Endothelial cell of umbilical vein (primary cell): ENCODE results near the gene MRE11. TPM values are rescaled to one million over a fixed set of nuclear protein-coding genes. Genes with fewer than 3 reads are reported as not detected.

Source experiments
- BruUV-seq: library from RNA; stranded (reverse); fragments of 400-500 nt; replicated peaks from 2 replicates; lab custom pipeline; 2021; lab: Mats Ljungman, UMichigan
- CTCF ChIA-PET: fragments of 300-600, 350-600 bp; sonication (Branson Sonifier 250); formaldehyde crosslinking; loops from one replicate; lab custom pipeline; 2021; ENCODE audit warnings: antibody characterized with exemption, inconsistent platforms; lab: Charles Lee
- POLR2A ChIA-PET: fragments of 300-600, 350-600 bp; sonication (Branson Sonifier 250); formaldehyde crosslinking; loops from one replicate; lab custom pipeline; 2021; ENCODE audit warnings: antibody characterized with exemption, inconsistent platforms; lab: Charles Lee
- DNase-seq: peaks from one replicate; pipeline ENCODE4 v3.0.0-alpha.2; 2011; ENCODE audit warnings: low read depth, low spot score
- FAIRE-seq: peaks from 2 replicates; lab custom pipeline; 2011; peaks lifted over from hg19 to GRCh38; lab: Jason Lieb, UNC
- H2AFZ ChIP-seq: 2 replicates; pipeline ENCODE4 v1.6.0; 2012; ENCODE audit warnings: low read depth, low read length, control low read depth, inconsistent platforms
- H3K27ac ChIP-seq: 2 replicates; pipeline ENCODE4 v1.5.1; 2011; ENCODE audit warnings: low read depth, mild to moderate bottlenecking, control low read depth, low read length, moderate library complexity; ENCODE audit not compliant: insufficient read depth
- H3K27me3 ChIP-seq, 2 experiments: 2 replicates each; pipeline versions ENCODE4 v1.6.0 to v1.6.1; 2011; ENCODE audit warnings: low read length in 2 of 2, mixed read lengths in 1 of 2; ENCODE audit not compliant: control insufficient read depth in 2 of 2, insufficient read depth in 2 of 2
- H3K36me3 ChIP-seq, 2 experiments: 2 replicates in 1 of 2; 3 replicates in 1 of 2; pipeline ENCODE4 v1.5.1; 2011; ENCODE audit warnings: low read length in 2 of 2, mild to moderate bottlenecking in 1 of 2, moderate library complexity in 1 of 2; ENCODE audit not compliant: control insufficient read depth in 2 of 2, insufficient read depth in 2 of 2; ENCODE audit errors: extremely low read depth in 1 of 2
- H3K4me1 ChIP-seq: 3 replicates; pipeline ENCODE4 v1.5.1; 2011; ENCODE audit warnings: mild to moderate bottlenecking, low read length; ENCODE audit not compliant: control insufficient read depth, insufficient read depth; ENCODE audit errors: extremely low read depth
- H3K4me2 ChIP-seq: 2 replicates; pipeline ENCODE4 v1.6.1; 2011; ENCODE audit warnings: low read length, control low read depth, mixed read lengths; ENCODE audit not compliant: insufficient read depth
- H3K4me3 ChIP-seq, 3 experiments: fragments of 200-600 bp in 1 of 3; sonication (generic), shearing (Covaris generic) in 1 of 3; replicated peaks in 1 of 3; 2 replicates each; pipeline ENCODE4 v1.5.1; 2011 to 2016; ENCODE audit warnings: control low read depth in 3 of 3, low read length in 3 of 3, mild to moderate bottlenecking in 2 of 3, inconsistent platforms in 1 of 3, low read depth in 1 of 3, moderate library complexity in 1 of 3; ENCODE audit not compliant: insufficient read depth in 1 of 3
- H3K79me2 ChIP-seq: 2 replicates; pipeline ENCODE4 v1.6.0; 2012; ENCODE audit warnings: low read length, inconsistent platforms; ENCODE audit not compliant: control insufficient read depth, insufficient read depth
- H3K9ac ChIP-seq: replicated peaks from 2 replicates; pipeline ENCODE3; 2011; ENCODE audit warnings: low read length, control low read depth; ENCODE audit not compliant: insufficient read depth; ENCODE audit errors: extremely low read depth
- H3K9me1 ChIP-seq: replicated peaks from 3 replicates; pipeline ENCODE4 v1.6.0; 2011; ENCODE audit warnings: mild to moderate bottlenecking, low read length; ENCODE audit not compliant: control insufficient read depth, insufficient read depth; ENCODE audit errors: extremely low read depth
- H3K9me3 ChIP-seq: replicated peaks from 2 replicates; pipeline ENCODE4 v1.5.1; 2012; ENCODE audit warnings: low read length, inconsistent platforms; ENCODE audit not compliant: control insufficient read depth, insufficient read depth
- H4K20me1 ChIP-seq: replicated peaks from 2 replicates; pipeline ENCODE3; 2011; ENCODE audit warnings: mild to moderate bottlenecking, low read length; ENCODE audit not compliant: control insufficient read depth, insufficient read depth; ENCODE audit errors: extremely low read depth
- CTCF ChIP-seq, 2 donors: IDR thresholded peaks; 1 replicate in 1 of 2; 2 replicates in 1 of 2; pipeline ENCODE4 v1.5.1; 2011; ENCODE audit warnings: low read length in 2 of 2, mild to moderate bottlenecking in 2 of 2, moderate library complexity in 2 of 2, control low read depth in 1 of 2, inconsistent platforms in 1 of 2, low read depth in 1 of 2; ENCODE audit not compliant: insufficient read depth in 1 of 2; ENCODE audit errors: extremely low read depth in 1 of 2
- EZH2 ChIP-seq: IDR thresholded peaks from 2 replicates; pipeline ENCODE4 v1.6.1; 2012; ENCODE audit warnings: borderline replicate concordance, low read depth, mild to moderate bottlenecking, moderate library complexity, low read length, inconsistent platforms; ENCODE audit not compliant: severe bottlenecking
- FOS ChIP-seq: IDR thresholded peaks from 2 replicates; pipeline ENCODE4 v1.6.1; 2011; ENCODE audit warnings: mild to moderate bottlenecking, low read length, moderate library complexity, borderline replicate concordance; ENCODE audit not compliant: insufficient read depth
- GATA2 ChIP-seq: IDR thresholded peaks from 2 replicates; pipeline ENCODE4 v1.7.0; 2011; ENCODE audit warnings: low read depth, mild to moderate bottlenecking, moderate library complexity, mixed read lengths, low read length; ENCODE audit not compliant: insufficient read length, insufficient read depth
- JUN ChIP-seq: IDR thresholded peaks from 2 replicates; pipeline ENCODE4 v1.6.1; 2011; ENCODE audit warnings: borderline replicate concordance, low read depth; ENCODE audit not compliant: insufficient read length, insufficient read depth
- MAX ChIP-seq: IDR thresholded peaks from 2 replicates; pipeline ENCODE4 v1.6.1; 2011; ENCODE audit not compliant: insufficient read depth, insufficient read length
- MYC ChIP-seq: IDR thresholded peaks from one replicate; pipeline ENCODE4 v1.6.1; 2011; ENCODE audit warnings: mild to moderate bottlenecking, low read depth, low read length
- POLR2A ChIP-seq: IDR thresholded peaks from 2 replicates; pipeline ENCODE4 v1.6.1; 2012; ENCODE audit warnings: low read depth, mild to moderate bottlenecking, control low read depth, low read length
- POLR2AphosphoS5 ChIP-seq: IDR thresholded peaks from 2 replicates; pipeline ENCODE4 v1.6.1; 2012; ENCODE audit warnings: low read depth, mild to moderate bottlenecking, control low read depth, low read length, moderate library complexity; ENCODE audit not compliant: insufficient read depth
- dilution Hi-C: fragments of 300-500 bp; cut with MboI; formaldehyde crosslinking; loops from one replicate; pipeline ENCODE4 v1.15.0; 2019; ENCODE audit warnings: low sequenced_read_pairs; ENCODE audit not compliant: extremely low pct_ligation_motif_present
- intact Hi-C: fragments of 100-400 bp; cut with micrococcal nuclease; formaldehyde crosslinking; loops from one replicate; pipeline ENCODE4 v1.10.0; 2022
- polyA plus RNA-seq, 4 experiments: library from polyadenylated mRNA; depleted of rRNA in 3 of 4; stranded (reverse) in 3 of 4; unstranded in 1 of 4; fragments of >200 nt; gene quantifications; 2 replicates each; pipeline versions ENCODE4 v1.2.1 to v1.2.3, GENCODE V29; 2011 to 2012; ENCODE audit warnings: missing spikeins in 1 of 4
- total RNA-seq: library from RNA; stranded (reverse); gene quantifications from 2 replicates; pipeline ENCODE4 v1.2.3, GENCODE V29; 2021

The MRE11 gene
- total and polyA plus RNA-seq, 2 donors (not counting 3 experiments of a cell fraction or from before 2014, with no cell fraction given): 4.5 to 22.0 TPM

- Histone ChIP-seq H3K4me2 (no peak overlapping the region), H3K36me3 (no peaks in the 10 kb centered on the region), H3K79me2 (no peaks in the 10 kb centered on the region), H3K4me1 (no peaks in the 10 kb centered on the region), H4K20me1 (no peaks in the 10 kb centered on the region), H3K9me3 (no peaks in the 10 kb centered on the region), H3K27ac (no peak overlapping the region), H3K4me3 (no peak overlapping the region), H3K9ac (no peak overlapping the region), H3K27me3 (peaks cover 14 to 22% of the 10 kb centered on the region in 2 experiments), H2AFZ (no peak overlapping the region), H3K9me1 (no peaks in the 10 kb centered on the region)
- FAIRE-seq: no peak
- no peak for TF ChIP-seq CTCF (IDR thresholded peaks at IDR 0.05; ENCODE audit: extremely low read depth in 1 of 2, insufficient read depth in 1 of 2, low read depth in 1 of 2, low read length in 2 of 2)
- TF ChIP-seq POLR2A: no peak
- TF ChIP-seq FOS: no peak
- no peak for TF ChIP-seq POLR2AphosphoS5
- TF ChIP-seq MYC: no peak
- TF ChIP-seq GATA2: no peak
- no peak for TF ChIP-seq JUN
- no peak for TF ChIP-seq EZH2
- no peak for TF ChIP-seq MAX
- ChIA-PET CTCF (interaction anchor here (0.8 kb wide), 1 partner anchor 15 kb away, joined by 3 read pairs; no protein-coding TSS in a partner anchor), POLR2A (no interaction called here)
- no peak for DNase-seq
- BruUV-seq: no TSS peak
- dilution Hi-C loops: no loop called here
- intact Hi-C loops: no loop called here
Observed at GRCh38 chr11:94536386-94536785, 42.7 kb upstream of the MRE11 start.
